ENCODE results near the gene ENTR1. TPM values are rescaled to one million over a fixed set of nuclear protein-coding genes. Genes with fewer than 3 reads are reported as not detected.
A peak's percentile ranks its signal among the peaks of the same experiment; 100 is the strongest.

Gene ENTR1
- total and polyA plus RNA-seq, 2 of the 13 experiments (the other 11 are each of a cell fraction or from before 2014, with no cell fraction given), result 70.1 to 76.4 TPM

DNA sequence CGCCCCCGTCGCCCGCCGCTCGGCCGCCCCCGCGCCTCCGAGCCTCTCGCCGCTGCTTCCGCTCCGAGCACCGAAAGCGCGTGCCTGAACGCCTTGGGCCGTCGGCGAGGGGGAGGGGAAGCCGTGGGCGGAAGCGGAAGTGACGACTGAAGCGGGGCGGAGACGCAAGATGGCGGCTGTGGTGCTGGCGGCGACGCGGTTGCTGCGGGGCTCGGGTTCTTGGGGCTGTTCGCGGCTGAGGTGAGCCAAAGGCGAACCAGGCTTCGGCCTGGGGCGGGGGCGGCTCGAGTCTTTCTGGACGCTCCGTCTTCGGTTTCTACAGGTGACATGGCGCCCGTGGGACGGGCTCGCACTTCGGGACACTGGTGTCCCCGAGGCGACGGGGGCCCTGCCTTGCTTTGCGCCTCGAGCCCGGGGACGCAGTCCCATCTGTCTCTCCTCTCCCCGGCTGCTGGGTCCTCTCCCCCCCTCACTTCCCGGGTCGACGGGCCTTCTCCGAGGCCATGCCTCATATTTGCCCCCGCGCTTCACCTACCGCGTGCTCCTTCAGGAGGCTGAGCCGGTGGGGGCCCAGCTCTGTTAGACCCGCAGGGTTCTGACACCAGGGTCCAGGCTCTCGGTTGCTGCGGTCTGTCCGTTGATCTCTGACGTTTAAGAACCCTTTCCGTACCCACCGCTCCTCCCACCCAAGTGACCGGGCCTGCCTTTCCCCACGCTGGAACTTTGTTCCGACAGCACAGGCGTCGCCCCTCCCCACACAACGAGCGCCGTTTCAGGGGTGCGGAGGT, at the start of gene ENTR1, which contains the start of gene PMPCA (continued):
- TF ChIP-seq MTERF4 (CRISPR knock-in tag; IDR thresholded peaks at IDR 0.05) (no peak), TOE1 (CRISPR knock-in tag; IDR thresholded peaks at IDR 0.05) (0 out of 2 replicates have a peak, but pooled peaks have one; percentile 27), ZNF556 (CRISPR knock-in tag; IDR thresholded peaks at IDR 0.05; ENCODE audit: borderline replicate concordance) (0 out of 2 replicates have a peak, but pooled peaks have one; percentile 57), BORCS8-MEF2B (CRISPR knock-in tag; IDR thresholded peaks at IDR 0.05) (peak; percentile 15; the same call in 1 of the 2 replicates), SP5 (CRISPR knock-in tag; IDR thresholded peaks at IDR 0.05; ENCODE audit: borderline replicate concordance, low read depth) (peak; percentile 88), ZNF777 (CRISPR knock-in tag; IDR thresholded peaks at IDR 0.05) (peak; percentile 84), ZNF432 (CRISPR knock-in tag; IDR thresholded peaks at IDR 0.05; ENCODE audit: borderline replicate concordance) (no peak), SP1 (IDR thresholded peaks at IDR 0.05) (no peak), SP1 (CRISPR knock-in tag; IDR thresholded peaks at IDR 0.05) (peak; percentile 90), ZNF883 (CRISPR knock-in tag; IDR thresholded peaks at IDR 0.05; ENCODE audit: not compliant biosample characterization) (peak; percentile 39), RARG (CRISPR knock-in tag; IDR thresholded peaks at IDR 0.05; ENCODE audit: low read depth) (no peak), HIVEP1 (CRISPR knock-in tag; IDR thresholded peaks at IDR 0.05) (0 out of 2 replicates have a peak, but pooled peaks have one; percentile 40), ZNF136 (CRISPR knock-in tag; IDR thresholded peaks at IDR 0.05; ENCODE audit: low read depth) (0 out of 2 replicates have a peak, but pooled peaks have one; percentile 24), ZNF160 (CRISPR knock-in tag; IDR thresholded peaks at IDR 0.05) (no peak), IKZF4 (CRISPR knock-in tag; IDR thresholded peaks at IDR 0.05; ENCODE audit: borderline replicate concordance, low read depth, not compliant biosample characterization) (peak; percentile 81), CEBPG (CRISPR knock-in tag; IDR thresholded peaks at IDR 0.05) (peak; percentile 37; the same call in 1 of the 2 replicates), PHF5A (CRISPR knock-in tag; IDR thresholded peaks at IDR 0.05; ENCODE audit: low read depth, unreplicated experiment) (peak; percentile 69), FOXK1 (CRISPR knock-in tag; IDR thresholded peaks at IDR 0.05; ENCODE audit: borderline replicate concordance, low read depth) (peak; percentile 63; the same call in 1 of the 2 replicates), ZNF230 (CRISPR knock-in tag; IDR thresholded peaks at IDR 0.05) (no peak), TARDBP (CRISPR knock-in tag; IDR thresholded peaks at IDR 0.05) (peak; percentile 73), ZNF740 (CRISPR knock-in tag; IDR thresholded peaks at IDR 0.05) (peak; percentile 35; the same call in 1 of the 2 replicates), MLX (CRISPR knock-in tag; IDR thresholded peaks at IDR 0.05) (0 out of 2 replicates have a peak, but pooled peaks have one; percentile 38)
- TF ChIP-seq, protein P1, sequence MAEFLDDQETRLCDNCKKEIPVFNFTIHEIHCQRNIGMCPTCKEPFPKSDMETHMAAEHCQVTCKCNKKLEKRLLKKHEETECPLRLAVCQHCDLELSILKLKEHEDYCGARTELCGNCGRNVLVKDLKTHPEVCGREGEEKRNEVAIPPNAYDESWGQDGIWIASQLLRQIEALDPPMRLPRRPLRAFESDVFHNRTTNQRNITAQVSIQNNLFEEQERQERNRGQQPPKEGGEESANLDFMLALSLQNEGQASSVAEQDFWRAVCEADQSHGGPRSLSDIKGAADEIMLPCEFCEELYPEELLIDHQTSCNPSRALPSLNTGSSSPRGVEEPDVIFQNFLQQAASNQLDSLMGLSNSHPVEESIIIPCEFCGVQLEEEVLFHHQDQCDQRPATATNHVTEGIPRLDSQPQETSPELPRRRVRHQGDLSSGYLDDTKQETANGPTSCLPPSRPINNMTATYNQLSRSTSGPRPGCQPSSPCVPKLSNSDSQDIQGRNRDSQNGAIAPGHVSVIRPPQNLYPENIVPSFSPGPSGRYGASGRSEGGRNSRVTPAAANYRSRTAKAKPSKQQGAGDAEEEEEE (CRISPR knock-in tag; IDR thresholded peaks at IDR 0.05; ENCODE audit: borderline replicate concordance), result no peak
- TF ChIP-seq, protein P2, sequence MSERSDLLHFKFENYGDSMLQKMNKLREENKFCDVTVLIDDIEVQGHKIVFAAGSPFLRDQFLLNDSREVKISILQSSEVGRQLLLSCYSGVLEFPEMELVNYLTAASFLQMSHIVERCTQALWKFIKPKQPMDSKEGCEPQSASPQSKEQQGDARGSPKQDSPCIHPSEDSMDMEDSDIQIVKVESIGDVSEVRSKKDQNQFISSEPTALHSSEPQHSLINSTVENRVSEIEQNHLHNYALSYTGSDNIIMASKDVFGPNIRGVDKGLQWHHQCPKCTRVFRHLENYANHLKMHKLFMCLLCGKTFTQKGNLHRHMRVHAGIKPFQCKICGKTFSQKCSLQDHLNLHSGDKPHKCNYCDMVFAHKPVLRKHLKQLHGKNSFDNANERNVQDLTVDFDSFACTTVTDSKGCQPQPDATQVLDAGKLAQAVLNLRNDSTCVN (CRISPR knock-in tag; IDR thresholded peaks at IDR 0.05; ENCODE audit: borderline replicate concordance), result peak; percentile 71; the same call in 1 of the 2 replicates

Measured in HepG2 (cell line).